Glomerular visceral epithelial cell (primary cell): Measurements from ENCODE around the gene PHF21A.
"Not testable (repeated sequence)": the region's sequence is repeated elsewhere in the genome, so short reads cannot be mapped to it uniquely, and the experiment has no call there.

ENCODE experiments used
- DNase-seq: peaks from one replicate; pipeline ENCODE4 v3.0.0-alpha.2; 2016; ENCODE audit errors: extremely low spot score

The PHF21A gene

DNA sequence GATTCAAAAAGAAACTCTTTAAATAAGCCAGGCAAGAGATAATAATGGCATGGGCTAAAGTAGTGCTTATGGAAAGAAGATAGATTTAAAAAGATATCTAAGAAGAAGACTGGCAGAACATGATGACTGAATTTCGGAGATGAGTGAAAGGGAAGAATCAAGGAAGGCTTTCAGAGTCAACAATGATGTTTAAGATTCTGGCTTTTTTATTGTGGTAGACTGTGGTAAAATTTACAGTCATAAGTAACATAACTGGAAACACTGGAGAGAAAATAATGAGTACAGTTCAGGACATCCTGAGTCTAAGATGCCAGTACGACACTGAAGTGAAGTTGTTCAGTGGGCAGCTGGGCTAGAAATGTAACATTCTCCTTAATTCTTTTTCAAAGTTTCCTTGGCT is 85.2 kb downstream of the PHF21A start:
- no peak for DNase-seq

DNA sequence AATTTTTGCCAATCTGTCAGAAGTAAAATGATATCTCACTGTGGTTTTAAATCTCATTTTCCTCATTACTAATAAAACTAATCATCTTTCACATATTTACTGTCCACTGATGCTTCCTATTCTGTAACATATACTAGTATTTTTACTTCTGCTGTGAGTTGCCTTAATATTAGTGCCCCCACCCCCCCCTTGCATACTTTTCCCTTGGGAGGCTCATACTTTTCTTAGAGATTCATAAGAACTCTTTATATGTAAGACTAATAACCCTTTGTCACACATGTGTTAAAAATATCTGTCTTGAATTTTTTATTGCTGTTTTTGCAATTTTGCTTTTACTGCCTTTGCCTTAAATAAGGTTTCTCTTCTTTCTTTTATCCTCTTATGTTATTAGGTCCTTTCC is 87.2 kb downstream of the PHF21A start:
- no peak for DNase-seq

DNA sequence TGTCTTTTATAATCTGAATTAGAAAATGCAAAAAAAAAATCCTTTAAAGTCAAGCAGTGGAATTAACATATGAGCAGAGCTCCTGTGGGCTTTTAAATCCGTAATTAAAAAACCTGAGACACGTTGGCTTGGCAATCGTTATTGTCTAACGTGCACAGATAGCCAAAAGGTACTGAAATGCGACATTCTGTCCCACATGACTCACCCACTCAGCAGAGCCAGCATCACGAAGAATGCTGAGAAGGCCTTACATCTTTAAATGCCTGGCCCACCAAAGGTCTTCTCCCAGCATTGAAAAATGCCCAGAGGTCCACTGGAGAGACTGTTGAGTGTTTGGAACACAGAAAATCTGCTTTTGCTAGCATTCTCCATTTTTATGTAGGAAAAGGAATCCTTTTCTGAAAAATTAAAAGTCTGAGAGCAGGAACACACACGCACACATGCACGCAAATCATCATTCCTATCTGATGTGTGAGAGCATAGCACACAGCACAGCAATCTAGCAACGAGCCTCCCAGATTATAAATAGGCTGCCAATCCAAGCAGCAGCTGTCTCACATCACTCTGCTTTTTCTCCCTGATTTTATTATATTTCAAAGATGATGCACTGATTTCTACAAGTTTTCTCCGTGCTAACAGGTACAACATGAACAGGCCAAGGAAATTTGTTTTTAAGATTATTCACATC is 94.5 kb downstream of the PHF21A start:
- no peak for DNase-seq

DNA sequence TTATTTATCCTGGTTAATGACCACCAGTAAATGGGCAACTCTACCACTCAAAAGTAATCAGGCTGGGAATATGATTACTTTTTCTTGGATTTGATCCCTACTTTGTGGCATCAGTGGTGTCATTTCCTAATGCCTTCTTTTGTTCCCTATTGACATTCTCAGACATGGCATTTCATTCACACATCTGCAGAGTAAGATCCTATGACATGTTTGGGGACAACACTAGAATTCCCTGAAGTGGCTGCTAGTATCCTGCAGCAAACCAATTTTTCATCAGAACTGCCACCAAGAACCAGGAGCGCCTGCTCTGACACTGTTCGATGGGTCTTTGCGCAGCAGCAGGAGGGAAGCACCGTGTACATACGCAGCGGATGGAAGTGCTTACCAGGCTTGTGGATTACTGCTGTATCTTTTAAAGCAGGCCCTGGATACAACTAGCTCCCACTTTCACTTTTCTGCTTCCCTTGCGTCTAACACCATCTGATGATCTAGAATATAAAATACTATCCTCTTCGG is 101.1 kb downstream of the PHF21A start:
- DNase-seq, result no peak

DNA sequence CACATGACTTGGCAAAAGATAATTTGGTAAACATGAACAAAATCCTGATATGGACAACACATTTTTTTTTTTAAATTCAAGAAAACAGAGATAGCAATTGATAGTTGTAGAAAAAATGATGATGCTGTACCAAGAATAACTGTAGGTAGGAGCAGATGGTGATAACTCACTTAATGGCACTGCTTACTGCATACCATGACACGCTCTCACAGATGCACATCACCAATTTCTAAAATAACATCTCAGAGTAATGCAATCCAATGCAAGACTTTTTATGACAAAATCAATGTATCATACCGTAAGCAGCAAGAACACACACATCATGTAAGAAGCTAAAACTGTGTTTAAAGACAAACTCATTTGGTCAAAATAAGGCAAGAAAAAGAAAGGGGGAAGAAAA is 102.6 kb downstream of the PHF21A start:
- DNase-seq, result no peak

DNA sequence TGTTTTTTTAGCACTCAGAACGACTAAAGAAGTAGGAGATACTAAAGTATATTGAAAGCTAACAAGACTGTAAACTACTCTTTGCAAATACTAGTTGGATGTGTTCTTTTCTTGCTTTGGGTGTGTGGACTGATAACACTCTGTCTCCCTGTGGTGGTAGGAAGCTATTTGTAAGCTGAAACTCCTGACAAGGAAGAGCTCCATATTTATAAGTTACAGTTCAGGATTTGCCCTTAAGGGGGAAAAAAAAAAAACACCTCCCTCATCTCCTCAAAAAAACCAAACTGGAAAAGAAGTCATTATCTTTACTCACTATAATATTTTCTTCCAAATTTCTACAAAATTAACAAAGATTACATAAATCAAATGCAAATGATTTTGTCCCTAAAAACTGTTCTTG is 103.9 kb downstream of the PHF21A start:
- DNase-seq, result no peak

DNA sequence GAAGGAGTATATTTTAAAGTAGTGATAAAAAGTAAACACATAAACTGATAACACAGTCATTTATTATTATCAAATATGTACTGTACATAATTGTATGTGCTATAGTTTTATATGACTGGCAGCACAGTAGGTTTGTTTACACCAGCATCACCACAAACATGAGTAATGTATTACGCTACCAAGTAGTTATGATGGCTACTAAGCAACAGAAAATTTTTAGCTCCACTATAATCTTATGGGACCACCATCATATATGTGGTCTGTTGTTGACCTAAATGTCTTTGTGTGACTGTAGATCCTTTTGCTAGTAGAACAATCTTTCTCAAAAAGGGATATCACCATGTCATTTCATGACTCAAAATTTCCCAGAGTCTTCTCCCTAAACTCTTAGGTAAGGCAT is 105.3 kb downstream of the PHF21A start:
- no peak for DNase-seq

DNA sequence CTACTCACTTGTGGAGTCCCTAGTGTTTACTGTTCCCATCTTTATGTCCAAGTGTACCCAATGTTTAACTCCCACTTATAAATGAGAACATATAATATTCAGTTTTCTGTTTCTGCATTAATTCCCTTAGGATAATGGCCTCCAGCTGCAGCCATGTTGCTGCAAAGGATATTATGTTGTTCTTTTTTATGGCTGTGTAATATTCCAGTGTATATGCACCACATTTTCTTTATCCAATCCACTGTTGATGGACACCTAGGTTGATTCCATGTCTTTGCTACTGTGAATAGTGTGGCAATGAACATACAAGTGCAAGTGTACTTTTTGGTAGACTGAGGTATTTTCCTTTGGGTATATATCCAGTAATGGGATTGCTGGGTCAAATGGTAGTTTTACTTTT is 107.1 kb downstream of the PHF21A start:
- DNase-seq, result not testable (repeated sequence)

DNA sequence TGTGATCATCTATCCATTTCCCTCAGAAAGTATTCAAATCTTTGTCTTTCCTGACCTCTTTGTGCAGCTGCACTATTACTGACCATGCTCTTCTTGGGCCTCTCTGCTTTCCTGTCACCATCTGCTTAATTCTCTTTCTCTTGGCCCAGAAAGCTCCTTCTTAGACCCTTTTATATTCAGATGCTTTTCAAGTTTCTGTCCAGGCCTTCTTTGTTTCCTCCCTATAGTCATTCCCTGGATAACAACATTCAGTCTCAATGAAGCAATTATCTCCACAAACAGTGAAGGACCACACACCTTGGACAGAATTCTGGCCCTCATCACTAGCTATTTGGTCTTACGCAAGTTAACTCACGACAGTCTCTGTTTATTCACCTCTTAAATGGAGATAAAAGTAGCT is 109.1 kb downstream of the PHF21A start:
- no peak for DNase-seq

DNA sequence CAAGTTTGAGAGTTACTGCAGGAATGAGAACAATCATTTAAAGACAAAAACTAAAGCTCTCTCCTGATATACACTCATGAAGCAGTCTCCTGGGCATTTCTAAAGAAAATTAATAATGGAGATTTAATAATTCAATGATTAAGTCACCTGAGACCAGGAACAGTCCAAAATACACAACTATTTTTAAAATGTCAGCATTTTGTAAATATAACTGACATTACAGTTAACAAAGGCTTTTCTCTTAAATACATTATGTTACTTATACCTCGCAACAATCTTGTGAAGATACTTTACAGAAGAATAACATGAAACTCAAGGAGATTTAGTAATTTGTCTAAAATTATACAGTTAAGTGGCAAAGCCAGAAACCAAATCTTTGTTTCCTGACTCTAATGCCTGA is 111.2 kb downstream of the PHF21A start:
- DNase-seq, result no peak

DNA sequence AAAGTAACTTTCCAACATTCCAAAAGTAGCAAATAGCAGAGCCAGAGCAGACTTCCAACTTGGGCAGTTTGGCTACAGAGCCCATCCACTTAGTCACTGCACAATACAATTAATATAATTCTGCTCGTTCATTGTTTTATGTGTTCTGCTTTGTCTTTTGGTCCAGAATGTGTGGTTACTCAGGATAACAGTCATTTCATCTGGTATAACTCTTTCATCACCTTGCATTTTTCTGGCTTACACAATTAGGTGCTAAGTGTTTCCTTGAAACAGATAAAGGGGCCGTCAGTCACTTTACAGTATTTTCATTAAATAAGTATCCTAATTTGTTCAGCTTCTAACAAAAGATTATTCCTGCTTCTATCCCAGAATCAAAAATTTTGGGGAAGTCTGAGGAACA is 111.6 kb downstream of the PHF21A start:
- no peak for DNase-seq

DNA sequence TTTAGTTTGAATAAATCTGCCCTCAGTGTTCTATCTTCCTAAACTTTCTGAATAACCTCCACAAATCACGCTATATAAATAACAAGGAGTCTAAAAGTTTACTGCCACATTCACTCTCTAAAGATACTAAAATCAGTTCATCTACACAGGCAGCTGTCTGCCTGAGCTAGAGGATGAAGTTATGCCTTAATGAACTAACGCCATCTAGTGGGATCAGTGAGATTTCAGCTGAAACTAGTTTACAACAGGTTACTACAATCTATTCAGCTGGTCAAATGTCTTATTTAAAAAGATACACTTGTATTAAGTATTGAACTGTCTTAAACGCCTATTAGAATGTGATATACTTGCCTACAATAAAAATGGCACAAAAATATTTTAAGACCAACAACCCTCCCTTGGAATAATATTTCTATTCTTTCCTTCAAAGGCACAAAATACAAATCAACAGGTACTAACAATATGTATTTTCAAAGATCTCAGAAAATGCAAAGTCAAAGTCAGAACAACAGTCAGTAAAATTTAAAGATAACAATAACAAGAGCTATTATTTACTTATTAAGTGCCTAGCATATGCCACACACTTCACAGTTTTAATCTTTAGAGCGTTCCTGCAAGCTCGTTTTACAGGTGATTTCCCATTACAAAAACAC is 114.7 kb downstream of the PHF21A start:
- peak; percentile 62 for DNase-seq

DNA sequence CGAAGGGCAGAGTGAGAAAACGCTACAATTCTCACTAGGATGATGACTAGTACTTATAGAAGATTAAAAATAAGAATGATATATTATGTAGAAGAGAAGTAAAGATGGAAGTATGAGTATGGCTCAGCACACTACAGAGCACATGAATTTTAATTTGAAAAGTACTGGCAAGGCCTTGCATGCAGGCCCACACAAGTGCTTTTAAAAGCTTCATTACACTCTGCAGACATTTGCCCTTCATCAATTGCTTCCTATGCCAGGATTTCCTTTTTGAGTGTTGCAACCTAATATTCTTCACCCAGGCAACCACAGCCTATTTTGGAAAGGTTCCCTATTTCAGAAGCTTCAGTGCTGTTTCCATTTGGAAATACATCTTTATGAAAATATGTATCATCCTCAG is 117.7 kb downstream of the PHF21A start:
- DNase-seq, result no peak

DNA sequence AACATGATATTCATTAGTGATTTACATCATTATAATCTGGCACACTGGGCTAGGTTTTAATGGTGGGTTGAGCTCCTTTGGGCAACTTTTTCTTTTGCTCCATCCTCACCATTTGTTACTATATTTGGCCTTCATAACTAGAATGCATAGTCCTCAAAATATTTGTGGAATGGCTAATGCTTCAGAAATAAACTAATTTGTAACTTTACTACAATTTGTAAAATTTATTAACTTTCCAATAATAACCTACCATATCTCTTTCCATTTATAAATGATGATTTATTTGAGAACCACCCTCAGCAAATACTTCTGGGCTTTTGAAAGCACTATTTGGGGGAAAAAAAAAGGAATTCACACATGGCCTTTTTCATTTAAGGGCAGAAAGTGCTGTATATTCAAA is 119.1 kb downstream of the PHF21A start:
- no peak for DNase-seq

DNA sequence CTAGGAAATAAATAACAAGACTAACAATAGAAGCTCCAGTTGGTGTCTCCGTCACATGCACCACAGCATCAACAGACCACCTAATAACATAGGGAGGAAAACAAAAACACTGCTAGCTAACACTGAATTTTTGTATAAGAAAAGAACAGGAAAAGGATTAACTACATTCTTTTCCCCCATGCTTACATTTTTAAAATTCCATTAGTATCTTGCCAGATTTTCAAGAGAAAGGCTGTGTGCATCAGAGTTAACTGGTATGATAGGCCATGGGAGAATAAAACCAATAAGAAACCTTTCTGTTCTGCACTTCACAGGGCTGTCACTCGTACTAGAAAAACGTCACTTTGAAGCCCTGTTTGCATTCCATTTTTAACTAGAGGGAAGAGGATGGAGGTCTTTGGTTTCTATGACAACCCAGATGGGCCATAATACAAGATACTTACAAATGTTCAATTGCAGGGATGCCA is 119.8 kb downstream of the PHF21A start:
- no peak for DNase-seq

DNA sequence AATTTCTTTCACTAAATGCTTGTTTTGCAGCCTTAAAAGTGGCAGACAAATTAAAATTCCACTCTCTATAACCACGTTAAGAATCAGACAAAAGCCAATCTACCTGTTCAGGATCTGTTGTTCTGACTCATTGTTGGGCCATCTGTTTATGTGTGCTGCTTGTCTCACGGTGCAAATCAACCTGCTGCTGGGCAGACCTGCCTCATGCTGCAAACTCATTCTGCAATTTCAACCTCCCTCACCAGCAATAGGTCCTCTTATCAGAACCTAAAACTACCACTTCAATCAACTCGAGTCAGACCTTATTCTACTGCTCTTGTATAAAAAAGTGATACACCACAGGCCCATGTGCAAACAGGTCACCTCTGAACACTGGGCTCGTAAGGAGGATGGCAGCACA is 123.7 kb downstream of the PHF21A start:
- no peak for DNase-seq

DNA sequence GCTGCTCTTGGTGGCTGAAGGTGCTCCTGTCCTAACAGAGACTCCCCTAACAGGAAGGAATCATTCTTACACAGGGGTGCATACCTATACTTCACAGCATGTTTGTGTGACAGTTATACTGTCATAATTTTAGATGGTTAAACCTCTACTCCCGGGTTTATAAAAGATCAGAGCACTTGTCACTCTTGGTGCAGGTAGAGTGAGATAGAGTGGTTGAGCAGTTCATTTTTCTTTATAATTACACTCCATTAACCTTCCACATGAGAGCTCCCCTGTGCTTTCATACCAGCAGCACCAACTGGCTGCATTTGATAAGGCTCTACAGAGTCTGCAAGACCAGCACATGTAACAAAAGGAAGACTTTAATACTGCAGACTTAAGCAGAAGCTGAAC is 125.9 kb downstream of the PHF21A start:
- DNase-seq, result no peak

DNA sequence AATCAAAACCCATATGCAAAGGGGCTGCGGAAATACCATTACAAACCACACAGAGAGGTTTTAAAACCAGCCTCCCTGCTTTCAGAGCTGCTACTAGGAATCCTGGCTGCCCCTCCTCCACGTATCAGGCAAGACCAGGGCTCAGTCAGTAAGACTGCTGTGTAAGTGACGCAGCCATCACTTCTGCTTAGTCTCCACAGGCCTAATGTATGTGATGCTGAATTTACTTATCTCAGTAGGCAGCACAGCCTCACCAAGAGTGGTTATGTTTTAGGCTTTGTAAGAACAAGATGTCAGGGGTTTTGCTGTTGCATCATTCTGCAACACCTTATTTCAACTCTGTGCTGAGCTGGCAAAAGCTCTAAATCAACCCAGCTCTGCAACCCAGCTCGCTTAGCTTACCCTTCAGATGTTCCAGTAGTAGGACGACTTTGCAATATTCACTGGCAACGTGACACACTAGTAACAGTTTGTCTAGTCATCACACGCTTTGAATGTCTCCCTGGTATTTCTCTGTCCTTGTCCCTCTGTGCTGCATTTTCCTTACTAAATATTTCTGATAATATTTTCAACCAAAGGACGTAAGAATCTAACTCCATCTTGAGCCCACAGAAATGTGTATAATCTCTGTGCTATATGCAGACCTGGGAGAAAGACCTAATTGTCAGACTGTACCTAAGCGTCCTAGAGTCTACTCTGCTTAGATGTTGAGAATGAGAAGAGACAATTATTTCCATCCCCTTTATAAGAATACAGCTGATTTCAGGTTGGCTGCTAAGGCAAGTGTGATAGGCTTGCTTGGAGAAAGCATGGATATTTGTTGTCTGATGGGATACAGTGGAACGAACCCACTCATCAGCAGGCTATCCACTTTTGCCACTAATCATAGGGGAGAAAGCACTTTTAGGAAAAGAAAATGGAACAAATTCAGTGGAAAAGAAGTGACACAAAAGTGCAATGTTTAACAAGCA is 126.6 kb downstream of the PHF21A start:
- no peak for DNase-seq

DNA sequence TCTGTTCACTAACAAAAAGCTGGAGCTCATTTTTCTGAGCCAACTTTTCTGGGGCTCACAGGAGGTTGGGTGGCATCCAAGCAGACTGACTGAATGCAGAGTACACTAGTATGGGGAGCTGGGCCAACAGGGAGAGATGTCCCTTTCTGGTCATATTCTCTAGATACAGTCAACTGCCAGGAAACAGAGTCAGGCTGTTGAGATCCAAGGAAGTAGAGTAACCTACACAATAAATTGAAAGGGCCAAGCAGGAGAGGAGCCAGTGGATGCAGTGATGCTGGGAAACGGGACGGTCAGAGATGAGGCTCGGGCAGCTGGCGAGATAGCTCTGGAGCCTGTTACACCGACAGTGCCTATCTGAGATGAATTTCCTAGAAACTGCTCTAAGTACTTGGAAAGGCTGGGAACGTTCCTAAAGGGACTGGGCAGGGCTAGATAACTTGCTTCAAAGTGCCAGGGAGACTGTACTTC is 127.7 kb downstream of the PHF21A start:
- DNase-seq, result no peak

DNA sequence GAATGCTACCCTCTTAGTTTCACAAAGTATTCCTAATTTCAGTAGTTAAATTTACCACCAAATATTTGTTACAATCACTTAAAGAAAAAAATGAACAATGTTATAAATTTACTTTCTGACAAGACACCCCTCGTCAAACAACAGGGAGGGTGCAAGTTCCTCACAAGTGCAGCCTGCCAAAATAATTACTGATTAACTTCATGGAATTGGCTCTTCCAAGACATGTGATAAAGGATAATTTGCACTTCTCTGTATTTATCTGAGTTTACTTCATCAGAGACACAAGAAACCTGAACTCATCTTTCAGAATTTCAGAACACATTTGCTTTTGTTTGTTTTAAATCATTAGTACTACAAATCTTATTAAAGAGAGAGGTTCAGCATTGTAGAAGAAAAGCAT is 132.3 kb downstream of the PHF21A start:
- no peak for DNase-seq

DNA sequence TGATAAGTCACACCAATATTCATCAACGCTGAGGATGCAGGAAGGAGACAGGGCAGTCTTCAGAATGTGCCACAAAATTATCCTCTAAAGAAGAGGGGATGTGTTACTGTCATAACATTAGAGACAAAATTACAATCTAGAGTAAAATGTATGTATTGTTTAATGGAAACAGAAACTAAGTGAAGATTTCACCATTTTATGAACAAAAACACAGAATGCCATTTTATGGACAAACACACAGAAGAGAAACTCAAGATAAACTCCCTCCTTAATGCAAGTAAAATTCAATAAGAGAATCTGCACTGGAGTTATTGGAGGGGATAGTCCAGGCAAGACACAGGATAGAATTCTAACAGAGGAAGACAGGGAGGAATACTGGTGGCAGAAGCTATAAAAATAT is 136.0 kb downstream of the PHF21A start:
- DNase-seq, result no peak

DNA sequence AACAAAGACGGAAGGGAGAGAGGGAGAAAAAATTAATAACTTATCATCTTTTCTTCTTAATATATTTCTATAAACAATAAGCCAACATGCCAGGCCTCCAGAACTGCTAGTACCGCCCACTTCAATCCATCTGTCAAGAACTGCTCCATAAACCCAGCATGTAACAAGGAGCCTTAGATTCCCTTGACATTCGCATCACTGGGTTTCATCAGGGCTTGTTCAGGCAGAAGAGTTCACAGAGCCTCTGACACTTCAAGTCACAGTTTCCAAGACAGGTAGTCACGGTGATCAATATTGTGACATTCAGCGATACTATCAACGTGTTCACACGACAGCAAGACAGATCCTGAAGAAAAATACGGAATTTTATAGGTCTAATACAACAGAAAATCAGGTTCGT is 137.1 kb downstream of the PHF21A start:
- DNase-seq, result no peak
